H1 (cell line): ENCODE data around the gene RBM25. TPM values are rescaled to one million over a fixed set of nuclear protein-coding genes. Genes with fewer than 3 reads are reported as not detected.

Source experiments
- CTCF ChIA-PET: fragments of 300-600 bp; sonication (Branson Sonifier 250); formaldehyde crosslinking; loops from one replicate; lab custom pipeline; 2021; ENCODE audit not compliant: partially characterized antibody; lab: Charles Lee
- POLR2A ChIA-PET: fragments of 300-600 bp; sonication (Branson Sonifier 250); formaldehyde crosslinking; loops from one replicate; lab custom pipeline; 2021; ENCODE audit warnings: inconsistent platforms; ENCODE audit not compliant: partially characterized antibody; lab: Charles Lee
- DNase-seq, 2 experiments: peaks; one replicate each; pipeline versions ENCODE4 v3.0.0 to v3.0.0-alpha.2; 2010 to 2022; ENCODE audit warnings: low spot score in 2 of 2, low read depth in 1 of 2, mixed read lengths in 1 of 2
- FAIRE-seq: peaks from 2 replicates; lab custom pipeline; 2011; peaks lifted over from hg19 to GRCh38; lab: Jason Lieb, UNC
- H2AFZ ChIP-seq: 2 replicates; pipeline ENCODE4 v1.8.1; 2012; ENCODE audit warnings: low read length, inconsistent platforms
- H2AK5ac ChIP-seq: 2 replicates; pipeline ENCODE4 v1.6.1; 2013; ENCODE audit warnings: low read depth, low read length
- H2BK120ac ChIP-seq: replicated peaks from 2 replicates; pipeline ENCODE3; 2013; ENCODE audit warnings: low read depth, low read length, inconsistent platforms
- H2BK12ac ChIP-seq: 2 replicates; pipeline ENCODE4 v1.6.1; 2013; ENCODE audit warnings: low read depth, low read length
- H2BK15ac ChIP-seq: 2 replicates; pipeline ENCODE4 v1.6.1; 2013; ENCODE audit warnings: low read length
- H2BK20ac ChIP-seq: 2 replicates; pipeline ENCODE4 v1.6.1; 2013; ENCODE audit warnings: low read length
- H2BK5ac ChIP-seq: 2 replicates; pipeline ENCODE4 v1.6.1; 2013; ENCODE audit warnings: low read depth, low read length
- H3K14ac ChIP-seq: 2 replicates; pipeline ENCODE4 v1.6.1; 2013; ENCODE audit warnings: inconsistent platforms; ENCODE audit not compliant: insufficient read length
- H3K18ac ChIP-seq: 2 replicates; pipeline ENCODE4 v1.6.1; 2013; ENCODE audit warnings: low read length; ENCODE audit errors: extremely low read depth
- H3K23ac ChIP-seq: 2 replicates; pipeline ENCODE4 v1.6.1; 2013; ENCODE audit warnings: inconsistent platforms; ENCODE audit not compliant: insufficient read length
- H3K23me2 ChIP-seq: 2 replicates; pipeline ENCODE4 v1.6.1; 2013; ENCODE audit warnings: low read depth, low read length
- H3K27ac ChIP-seq: 2 replicates; pipeline ENCODE4 v1.6.1; 2011; ENCODE audit warnings: low read depth, low read length, inconsistent platforms
- H3K27me3 ChIP-seq, 4 experiments: replicated peaks in 1 of 4; 1 replicate in 1 of 4; 2 replicates in 3 of 4; pipeline versions ENCODE4 v1.6.1 to v1.8.1; 2011 to 2013; ENCODE audit warnings: low read length in 3 of 4, mild to moderate bottlenecking in 3 of 4, inconsistent platforms in 2 of 4, mixed read lengths in 2 of 4, moderate library complexity in 1 of 4; ENCODE audit not compliant: control insufficient read depth in 3 of 4, insufficient read depth in 3 of 4; ENCODE audit errors: extremely low read depth in 1 of 4
- H3K36me3 ChIP-seq, 4 experiments: 2 replicates each; pipeline versions ENCODE4 v1.6.1 to v1.8.1; 2011 to 2013; ENCODE audit warnings: mild to moderate bottlenecking in 4 of 4, low read length in 3 of 4, moderate library complexity in 2 of 4, control low read depth in 1 of 4, inconsistent platforms in 1 of 4; ENCODE audit not compliant: insufficient read depth in 4 of 4, control insufficient read depth in 2 of 4
- H3K4ac ChIP-seq: replicated peaks from 2 replicates; pipeline ENCODE3; 2013; ENCODE audit warnings: low read length, low read depth, mixed read lengths, inconsistent platforms; ENCODE audit not compliant: insufficient read length
- H3K4me1 ChIP-seq, 4 experiments: replicated peaks in 1 of 4; 1 replicate in 1 of 4; 2 replicates in 3 of 4; pipeline versions ENCODE4 v1.6.1 to v1.8.1; 2011 to 2013; ENCODE audit warnings: low read length in 3 of 4, inconsistent platforms in 2 of 4, mixed read lengths in 1 of 4; ENCODE audit not compliant: insufficient read depth in 4 of 4, control insufficient read depth in 3 of 4
- H3K4me2 ChIP-seq, 2 experiments: 2 replicates each; pipeline versions ENCODE4 v1.6.1 to v1.8.1; 2011 to 2013; ENCODE audit warnings: low read depth in 2 of 2, low read length in 2 of 2, control low read depth in 1 of 2, inconsistent platforms in 1 of 2, mild to moderate bottlenecking in 1 of 2; ENCODE audit not compliant: insufficient read depth in 1 of 2
- H3K4me3 ChIP-seq, 4 experiments: fragments of 200-600, 300-600 bp in 1 of 4; sonication (generic), shearing (Covaris generic), sonication (Bioruptor Twin) in 1 of 4; 2 replicates each; pipeline versions ENCODE4 v1.5.1 to v1.8.1; 2011 to 2016; ENCODE audit warnings: low read length in 4 of 4, low read depth in 3 of 4, control low read depth in 2 of 4, inconsistent platforms in 2 of 4, mild to moderate bottlenecking in 2 of 4, mixed read lengths in 1 of 4, moderate library complexity in 1 of 4; ENCODE audit not compliant: insufficient read depth in 2 of 4; ENCODE audit errors: extremely low read depth in 1 of 4
- H3K56ac ChIP-seq: replicated peaks from 2 replicates; pipeline ENCODE3; 2013; ENCODE audit warnings: low read depth, mild to moderate bottlenecking, mixed read lengths, low read length, inconsistent platforms; ENCODE audit not compliant: insufficient read length
- H3K79me1 ChIP-seq: 2 replicates; pipeline ENCODE4 v1.6.1; 2013; ENCODE audit warnings: low read depth, low read length, control low read depth
- H3K79me2 ChIP-seq, 2 experiments: 2 replicates each; pipeline versions ENCODE4 v1.6.1 to v1.8.1; 2012 to 2013; ENCODE audit warnings: low read length in 2 of 2, mild to moderate bottlenecking in 2 of 2, inconsistent platforms in 1 of 2; ENCODE audit not compliant: insufficient read depth in 2 of 2, control insufficient read depth in 1 of 2
- H3K9ac ChIP-seq, 4 experiments: replicated peaks in 1 of 4; 1 replicate in 1 of 4; 2 replicates in 3 of 4; pipeline versions ENCODE4 v1.6.1 to v1.8.1; 2011 to 2013; ENCODE audit warnings: low read depth in 3 of 4, low read length in 3 of 4, control low read depth in 2 of 4, mild to moderate bottlenecking in 2 of 4, moderate library complexity in 2 of 4, inconsistent platforms in 1 of 4; ENCODE audit errors: extremely low read depth in 1 of 4
- H3K9me3 ChIP-seq, 2 experiments: 2 replicates each; pipeline versions ENCODE4 v1.6.1 to v1.8.1; 2012 to 2013; ENCODE audit warnings: mild to moderate bottlenecking in 2 of 2, moderate library complexity in 2 of 2, control low read depth in 1 of 2, inconsistent platforms in 1 of 2, low read depth in 1 of 2, low read length in 1 of 2, mixed read lengths in 1 of 2; ENCODE audit not compliant: insufficient read depth in 2 of 2
- H4K20me1 ChIP-seq, 2 experiments: replicated peaks in 1 of 2; 2 replicates each; pipeline versions ENCODE3 to v1.8.1; 2011 to 2013; ENCODE audit warnings: inconsistent platforms in 2 of 2, low read length in 2 of 2, mild to moderate bottlenecking in 1 of 2; ENCODE audit not compliant: insufficient read depth in 2 of 2, control insufficient read depth in 1 of 2
- H4K5ac ChIP-seq: 2 replicates; pipeline ENCODE4 v1.6.1; 2013; ENCODE audit warnings: low read length, low read depth, mixed read lengths, inconsistent platforms; ENCODE audit not compliant: insufficient read length
- H4K8ac ChIP-seq: 2 replicates; pipeline ENCODE4 v1.8.0; 2013; ENCODE audit warnings: mild to moderate bottlenecking, moderate library complexity, low read length, inconsistent platforms; ENCODE audit not compliant: insufficient read depth; ENCODE audit errors: extremely low read depth
- H4K91ac ChIP-seq: replicated peaks from 2 replicates; pipeline ENCODE3; 2013; ENCODE audit warnings: low read length, mixed read lengths, inconsistent platforms; ENCODE audit not compliant: insufficient read length
- NANOG ChIP-seq: IDR thresholded peaks from 2 replicates; pipeline ENCODE4 v1.6.1; 2011; ENCODE audit warnings: low read length, low read depth, mild to moderate bottlenecking, inconsistent platforms; ENCODE audit not compliant: insufficient read depth, poor library complexity, severe bottlenecking
- POLR2AphosphoS5 ChIP-seq: IDR thresholded peaks from 2 replicates; pipeline ENCODE4 v1.6.1; 2011; ENCODE audit warnings: low read depth, low read length
- RNF2 ChIP-seq: fragments of 200-900, 300-1000 bp; sonication (generic); IDR thresholded peaks from 2 replicates; pipeline ENCODE4 v1.7.1; 2016; ENCODE audit warnings: borderline replicate concordance, low read depth, mild to moderate bottlenecking, antibody characterized with exemption, low read length; ENCODE audit not compliant: poor library complexity, severe bottlenecking; ENCODE audit errors: missing control alignments
- TEAD4 ChIP-seq: IDR thresholded peaks from 2 replicates; pipeline ENCODE4 v1.6.1; 2012; ENCODE audit warnings: low read depth, low read length, inconsistent platforms, mixed read lengths
- WGBS, 2 experiments: shearing (Covaris generic) in 1 of 2; methylation state at CpG; one replicate each; pipeline versions ENCODE4 v1.1.6 to v1.1.7; 2013 to 2015; ENCODE audit warnings: low lambda C conversion rate in 2 of 2, mixed read lengths in 2 of 2, inconsistent platforms in 1 of 2, low coverage in 1 of 2, missing lambda C conversion rate in 1 of 2; ENCODE audit not compliant: insufficient replicate concordance in 2 of 2, insufficient coverage in 1 of 2, insufficient read length in 1 of 2; ENCODE audit errors: extremely low coverage in 1 of 2, missing lambda C conversion rate in 1 of 2; 5-methylcytosine and 5-hydroxymethylcytosine counted together
- polyA plus RNA-seq, 7 experiments: library from polyadenylated mRNA; depleted of rRNA in 3 of 7; stranded (reverse) in 5 of 7; unstranded in 2 of 7; fragments of >200 nt in 5 of 7; fragments of 200-250 nt in 2 of 7; gene quantifications; 1 replicate in 5 of 7; 2 replicates in 1 of 7; 4 replicates in 1 of 7; pipeline versions ENCODE4 v1.2.1 to v1.2.3, GENCODE V29; 2011 to 2013; ENCODE audit warnings: missing spikeins in 2 of 7, mixed read lengths in 2 of 7
- total RNA-seq: library from RNA; stranded (reverse); fragmentation: NEBNext Ultra II Directional; extraction: Animal tissue kit (Norgen Biotek cat#: 25700); gene quantifications from 2 replicates; pipeline ENCODE4 v1.2.1, GENCODE V29; 2021

Gene RBM25
- total and polyA plus RNA-seq, 2 of the 8 experiments (the other 6 are each of a cell fraction or from before 2014, with no cell fraction given), result 25.6 to 134 TPM

DNA sequence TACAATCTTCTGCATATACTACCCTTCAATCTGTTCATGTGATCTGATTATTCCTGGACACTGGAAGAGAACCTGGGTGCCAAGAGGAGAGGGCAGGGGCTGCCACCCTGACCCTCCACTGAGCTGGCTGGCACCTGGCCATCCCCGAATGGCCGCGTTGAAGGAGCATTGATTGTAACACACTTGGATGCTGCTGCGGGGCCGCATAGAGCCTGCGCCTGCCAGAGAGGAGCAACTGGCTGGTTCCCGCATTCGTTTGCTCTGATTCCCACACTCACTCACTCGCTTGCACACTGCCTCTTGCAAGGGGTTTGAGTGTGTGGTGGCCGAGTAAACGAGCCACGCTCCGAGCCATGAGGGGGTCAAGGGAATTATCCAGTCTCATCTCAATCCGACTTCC, 110.4 kb downstream of the RBM25 start:
- no peak overlapping the region for H3K56ac ChIP-seq
- TF ChIP-seq RNF2 (no peak), POLR2AphosphoS5 (no peak), NANOG (no peak), TEAD4 (no peak)
- TF ChIP-seq, all 59 proteins: peak for 0
- H3K4me2 ChIP-seq, result no peak overlapping the region
- H4K20me1 ChIP-seq, result peaks cover 4 to 6% of the 10 kb centered on the region in 2 experiments
- no peak overlapping the region for H4K8ac ChIP-seq
- H3K4me3 ChIP-seq, result no peak overlapping the region
- H3K9me3 ChIP-seq, result no peaks in the 10 kb centered on the region
- H3K23ac ChIP-seq, result no peak overlapping the region
- peaks cover 2 to 10% (median 6%) of the 10 kb centered on the region in 4 experiments; a peak in 6 of 7 replicates for H3K4me1 ChIP-seq
- H3K36me3 ChIP-seq, result peaks cover 4 to 39% (median 16%) of the 10 kb centered on the region in 4 experiments; a peak in 6 of 8 replicates
- H3K9ac ChIP-seq, result no peak overlapping the region
- ChIA-PET CTCF (interaction anchor here (0.6 to 1.0 kb wide), 2 partner anchors 8 to 20 kb away, joined by 3 read pairs; no protein-coding TSS in a partner anchor), POLR2A (no interaction called here)
- no peak for DNase-seq
- no peaks in the 10 kb centered on the region; the same call in 1 of the 2 replicates for H3K79me1 ChIP-seq
- no peak overlapping the region for H3K4ac ChIP-seq
- H3K18ac ChIP-seq, result no peak overlapping the region
- no peaks in the 10 kb centered on the region for H3K79me2 ChIP-seq
- no peaks in the 10 kb centered on the region for H3K23me2 ChIP-seq
- no peak overlapping the region for H2BK12ac ChIP-seq
- H2AK5ac ChIP-seq, result no peak overlapping the region
- H2BK120ac ChIP-seq, result no peak overlapping the region
- no peak overlapping the region for H3K27ac ChIP-seq
- no peak overlapping the region for H2BK20ac ChIP-seq
- 93% methylated on average over 14 of the region's 14 CpGs; no CpG with 5 or more reads in 1 of the 2 experiments for WGBS, 2 experiments
- H2BK15ac ChIP-seq, result no peak overlapping the region
- FAIRE-seq, result no peak
- H3K27me3 ChIP-seq, result no peaks in the 10 kb centered on the region
- no peak overlapping the region for H3K14ac ChIP-seq
- no peak overlapping the region for H4K91ac ChIP-seq
- H2BK5ac ChIP-seq, result no peak overlapping the region
- H4K5ac ChIP-seq, result no peak overlapping the region
- no peak overlapping the region for H2AFZ ChIP-seq
